Measurements from ENCODE around the gene ZNF407. TPM values are rescaled to one million over a fixed set of nuclear protein-coding genes. Genes with fewer than 3 reads are reported as not detected.

Gene ZNF407
- total RNA-seq, 2 experiments from 2014 or later: 23.2 to 24.7 TPM

DNA sequence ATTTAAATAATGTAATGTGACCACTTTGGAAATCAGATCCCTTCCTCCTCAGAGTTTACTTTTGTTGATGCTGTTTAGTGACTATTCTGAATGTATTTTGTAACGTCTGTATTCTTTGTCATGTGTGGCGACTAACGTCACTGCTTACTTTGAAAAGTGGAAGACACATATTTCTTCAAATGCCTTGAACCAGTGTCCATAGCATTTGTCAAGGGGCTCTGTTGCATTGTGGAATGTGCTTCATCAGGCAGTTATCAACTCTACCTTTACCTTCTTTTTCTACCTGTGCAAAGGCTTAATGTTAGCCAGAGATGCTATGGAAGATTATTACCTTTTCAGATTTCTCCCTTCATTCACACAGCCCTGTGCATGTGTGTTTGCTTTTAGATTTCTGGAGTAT is 162.4 kb downstream of the ZNF407 start:
- ChIA-PET POLR2A (no interaction called here), CTCF (no interaction called here)
- Histone ChIP-seq H3K9me3 (ENCODE audit: control insufficient read depth in 1 of 2, insufficient read depth in 1 of 2, low read length in 2 of 2) (peaks cover 3 to 13% of the 10 kb centered on the region in 2 experiments), H3K27ac (ENCODE audit: low read depth in 1 of 2, low read length in 2 of 2) (no peak overlapping the region), H3K4me3 (ENCODE audit: low read length) (no peak overlapping the region), H3K4me1 (ENCODE audit: insufficient read depth, low read length) (no peaks in the 10 kb centered on the region), H3K36me3 (ENCODE audit: insufficient read depth, low read length) (no peaks in the 10 kb centered on the region), H3K27me3 (ENCODE audit: control insufficient read depth in 1 of 2, insufficient read depth in 2 of 2, low read length in 2 of 2) (no peaks in the 10 kb centered on the region)
- peaks cover 6% of the 10 kb centered on the region for H3K4me1 Mint-ChIP-seq (ENCODE audit: low read depth)
- peaks cover 15% of the 10 kb centered on the region for H3K9me3 Mint-ChIP-seq
- peaks cover 69% of the 10 kb centered on the region for H3K36me3 Mint-ChIP-seq (ENCODE audit: low read depth)
- no peak overlapping the region for H3K27ac Mint-ChIP-seq
- DNase-seq (no peak), ATAC-seq (ENCODE audit: poor library complexity) (no peak)
- H3K27me3 Mint-ChIP-seq: no peaks in the 10 kb centered on the region
- TF ChIP-seq, protein P1, sequence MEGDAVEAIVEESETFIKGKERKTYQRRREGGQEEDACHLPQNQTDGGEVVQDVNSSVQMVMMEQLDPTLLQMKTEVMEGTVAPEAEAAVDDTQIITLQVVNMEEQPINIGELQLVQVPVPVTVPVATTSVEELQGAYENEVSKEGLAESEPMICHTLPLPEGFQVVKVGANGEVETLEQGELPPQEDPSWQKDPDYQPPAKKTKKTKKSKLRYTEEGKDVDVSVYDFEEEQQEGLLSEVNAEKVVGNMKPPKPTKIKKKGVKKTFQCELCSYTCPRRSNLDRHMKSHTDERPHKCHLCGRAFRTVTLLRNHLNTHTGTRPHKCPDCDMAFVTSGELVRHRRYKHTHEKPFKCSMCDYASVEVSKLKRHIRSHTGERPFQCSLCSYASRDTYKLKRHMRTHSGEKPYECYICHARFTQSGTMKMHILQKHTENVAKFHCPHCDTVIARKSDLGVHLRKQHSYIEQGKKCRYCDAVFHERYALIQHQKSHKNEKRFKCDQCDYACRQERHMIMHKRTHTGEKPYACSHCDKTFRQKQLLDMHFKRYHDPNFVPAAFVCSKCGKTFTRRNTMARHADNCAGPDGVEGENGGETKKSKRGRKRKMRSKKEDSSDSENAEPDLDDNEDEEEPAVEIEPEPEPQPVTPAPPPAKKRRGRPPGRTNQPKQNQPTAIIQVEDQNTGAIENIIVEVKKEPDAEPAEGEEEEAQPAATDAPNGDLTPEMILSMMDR (IDR thresholded peaks at IDR 0.05): no peak
- intact Hi-C loops (cut with DNase I, micrococcal nuclease): no loop called here
- H3K4me3 Mint-ChIP-seq: no peak overlapping the region

DNA sequence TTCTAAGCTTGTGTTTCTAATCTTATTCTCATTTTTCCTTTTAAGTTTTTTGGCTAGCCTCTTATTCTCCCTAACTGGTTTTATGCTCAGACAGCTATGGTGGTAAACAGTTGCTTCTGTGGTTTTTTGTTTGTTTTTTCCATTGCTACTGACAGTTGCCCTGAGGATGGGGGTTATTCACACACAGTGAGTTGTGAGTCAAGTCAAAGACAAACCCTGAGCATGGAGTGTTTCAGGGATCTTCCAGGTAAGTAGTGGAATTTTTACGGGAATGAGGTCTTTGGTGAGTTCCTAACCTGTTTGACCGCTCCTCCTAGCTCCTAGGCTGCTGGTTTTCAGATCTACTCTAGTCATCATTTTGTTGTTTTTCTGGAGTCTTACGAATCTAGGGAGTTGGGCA is 162.8 kb downstream of the ZNF407 start:
- no peaks in the 10 kb centered on the region for H3K36me3 ChIP-seq (ENCODE audit: insufficient read depth, low read length)
- Mint-ChIP-seq H3K27ac (no peak overlapping the region), H3K36me3 (ENCODE audit: low read depth) (peaks cover 67% of the 10 kb centered on the region), H3K4me1 (ENCODE audit: low read depth) (peaks cover 6% of the 10 kb centered on the region), H3K27me3 (no peaks in the 10 kb centered on the region), H3K4me3 (no peak overlapping the region), H3K9me3 (peaks cover 15% of the 10 kb centered on the region)
- ATAC-seq (ENCODE audit: poor library complexity) (no peak), DNase-seq (no peak)
- TF ChIP-seq, protein P1 (IDR thresholded peaks at IDR 0.05): no peak
- peaks cover 3 to 13% of the 10 kb centered on the region in 2 experiments for H3K9me3 ChIP-seq (ENCODE audit: control insufficient read depth in 1 of 2, insufficient read depth in 1 of 2, low read length in 2 of 2)
- ChIA-PET CTCF (no interaction called here), POLR2A (no interaction called here)
- H3K27me3 ChIP-seq (ENCODE audit: control insufficient read depth in 1 of 2, insufficient read depth in 2 of 2, low read length in 2 of 2): no peaks in the 10 kb centered on the region
- H3K27ac ChIP-seq (ENCODE audit: low read depth in 1 of 2, low read length in 2 of 2): no peak overlapping the region
- H3K4me3 ChIP-seq (ENCODE audit: low read length): no peak overlapping the region
- intact Hi-C loops (cut with DNase I, micrococcal nuclease): no loop called here
- H3K4me1 ChIP-seq (ENCODE audit: insufficient read depth, low read length): no peaks in the 10 kb centered on the region

DNA sequence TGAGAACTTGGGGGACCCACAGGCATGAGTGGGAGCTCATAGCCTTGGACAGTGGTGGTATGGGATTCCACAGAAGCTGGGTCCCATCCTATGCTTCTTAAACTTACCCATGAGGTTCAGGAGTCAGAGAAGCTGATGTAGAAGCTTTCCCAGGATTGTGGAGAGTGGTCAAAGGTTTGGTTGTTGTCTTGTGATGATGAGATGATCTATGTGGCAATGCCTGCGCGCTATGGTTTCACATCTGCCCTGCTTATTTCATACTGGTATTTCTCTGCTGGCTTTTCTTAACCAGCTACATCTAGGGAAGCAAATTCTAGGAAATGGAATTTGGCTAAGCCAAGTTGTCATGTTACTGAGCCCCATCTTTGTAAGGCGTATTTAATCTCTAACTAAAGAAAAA is 168.6 kb downstream of the ZNF407 start:
- ChIA-PET POLR2A (no interaction called here), CTCF (no interaction called here)
- Histone ChIP-seq H3K4me3 (ENCODE audit: low read length) (no peak overlapping the region), H3K27me3 (ENCODE audit: control insufficient read depth in 1 of 2, insufficient read depth in 2 of 2, low read length in 2 of 2) (no peaks in the 10 kb centered on the region), H3K9me3 (ENCODE audit: control insufficient read depth in 1 of 2, insufficient read depth in 1 of 2, low read length in 2 of 2) (no peaks in the 10 kb centered on the region), H3K36me3 (ENCODE audit: insufficient read depth, low read length) (no peaks in the 10 kb centered on the region), H3K4me1 (ENCODE audit: insufficient read depth, low read length) (no peaks in the 10 kb centered on the region), H3K27ac (ENCODE audit: low read depth in 1 of 2, low read length in 2 of 2) (no peak overlapping the region)
- intact Hi-C loops (cut with DNase I, micrococcal nuclease): no loop called here
- TF ChIP-seq, protein P1 (IDR thresholded peaks at IDR 0.05): no peak
- H3K4me3 Mint-ChIP-seq: no peak overlapping the region
- H3K9me3 Mint-ChIP-seq: no peaks in the 10 kb centered on the region
- DNase-seq (no peak), ATAC-seq (ENCODE audit: poor library complexity) (no peak)
- peaks cover 4% of the 10 kb centered on the region for H3K4me1 Mint-ChIP-seq (ENCODE audit: low read depth)
- no peak overlapping the region for H3K27ac Mint-ChIP-seq
- peaks cover 34% of the 10 kb centered on the region for H3K36me3 Mint-ChIP-seq (ENCODE audit: low read depth)
- no peaks in the 10 kb centered on the region for H3K27me3 Mint-ChIP-seq
